Fibroblast of lung (primary cell): ENCODE data around the gene PPFIA4.

ENCODE experiments used
- EZH2 ChIP-seq: IDR thresholded peaks from 2 replicates; pipeline ENCODE4 v1.5.1; 2012; ENCODE audit warnings: low read length, control low read depth, mild to moderate bottlenecking; ENCODE audit errors: missing control alignments
- TF ChIP-seq, protein P1 (sequence below), 2 donors: IDR thresholded peaks in 1 of 2; conservative IDR thresholded peaks in 1 of 2; 1 replicate in 1 of 2; 2 replicates in 1 of 2; pipeline ENCODE4 v1.5.1; 2011 to 2012; ENCODE audit warnings: low read length in 2 of 2, control low read depth in 1 of 2, inconsistent platforms in 1 of 2, low read depth in 1 of 2, mild to moderate bottlenecking in 1 of 2

DNA sequence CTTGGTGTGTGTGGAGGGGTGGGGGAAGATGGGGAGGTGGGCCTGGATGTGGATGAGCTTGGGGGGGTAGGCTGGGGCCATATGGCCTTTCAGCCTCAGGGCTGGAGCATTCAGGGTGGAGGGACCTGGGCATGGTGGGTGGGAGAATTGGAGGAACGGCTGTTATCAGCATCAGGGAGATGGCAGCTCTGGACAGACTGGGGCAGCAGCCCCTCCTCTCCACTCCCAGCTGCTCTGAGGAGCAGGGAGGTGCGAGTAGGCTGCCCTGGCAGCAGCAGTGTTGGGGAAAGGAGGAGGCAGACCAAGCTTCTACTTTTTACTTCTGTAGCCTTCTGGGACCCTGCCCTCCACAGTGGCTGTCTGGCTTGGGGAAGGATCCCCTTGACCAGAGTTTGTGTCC is 10.2 kb downstream of the PPFIA4 start:
- TF ChIP-seq, protein P1, sequence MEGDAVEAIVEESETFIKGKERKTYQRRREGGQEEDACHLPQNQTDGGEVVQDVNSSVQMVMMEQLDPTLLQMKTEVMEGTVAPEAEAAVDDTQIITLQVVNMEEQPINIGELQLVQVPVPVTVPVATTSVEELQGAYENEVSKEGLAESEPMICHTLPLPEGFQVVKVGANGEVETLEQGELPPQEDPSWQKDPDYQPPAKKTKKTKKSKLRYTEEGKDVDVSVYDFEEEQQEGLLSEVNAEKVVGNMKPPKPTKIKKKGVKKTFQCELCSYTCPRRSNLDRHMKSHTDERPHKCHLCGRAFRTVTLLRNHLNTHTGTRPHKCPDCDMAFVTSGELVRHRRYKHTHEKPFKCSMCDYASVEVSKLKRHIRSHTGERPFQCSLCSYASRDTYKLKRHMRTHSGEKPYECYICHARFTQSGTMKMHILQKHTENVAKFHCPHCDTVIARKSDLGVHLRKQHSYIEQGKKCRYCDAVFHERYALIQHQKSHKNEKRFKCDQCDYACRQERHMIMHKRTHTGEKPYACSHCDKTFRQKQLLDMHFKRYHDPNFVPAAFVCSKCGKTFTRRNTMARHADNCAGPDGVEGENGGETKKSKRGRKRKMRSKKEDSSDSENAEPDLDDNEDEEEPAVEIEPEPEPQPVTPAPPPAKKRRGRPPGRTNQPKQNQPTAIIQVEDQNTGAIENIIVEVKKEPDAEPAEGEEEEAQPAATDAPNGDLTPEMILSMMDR (conservative IDR thresholded peaks at IDR 0.05 in 1 of 2, IDR thresholded peaks at IDR 0.05 in 1 of 2; ENCODE audit: low read depth in 1 of 2, low read length in 2 of 2): no peak
- TF ChIP-seq EZH2: no peak
